HepG2 (cell line): ENCODE data around the gene SLC16A3.

Experiments used
- CHCHD3 ChIP-seq: sonication (generic); formaldehyde crosslinking; IDR thresholded peaks from 2 replicates; pipeline ENCODE4 v1.8.0; 2022; ENCODE audit warnings: mild to moderate bottlenecking, missing genetic modification reagents, moderate library complexity
- CHD2 ChIP-seq: IDR thresholded peaks from 2 replicates; pipeline ENCODE4 v1.6.1; 2011; ENCODE audit warnings: low read depth, low read length, improper control_type of control experiment
- CTCF ChIP-seq: sonication (generic); formaldehyde crosslinking; IDR thresholded peaks from 2 replicates; pipeline ENCODE4 v1.5.0; 2020; ENCODE audit warnings: mild to moderate bottlenecking, missing genetic modification reagents, moderate library complexity
- EZH2 ChIP-seq: conservative IDR thresholded peaks from 2 replicates; pipeline ENCODE4 v1.6.1; 2012; ENCODE audit warnings: mild to moderate bottlenecking, low read depth, low read length, moderate library complexity
- MEF2D ChIP-seq: sonication (generic); formaldehyde crosslinking; IDR thresholded peaks from 2 replicates; pipeline ENCODE4 v1.5.1; 2020; ENCODE audit warnings: mild to moderate bottlenecking, missing genetic modification reagents
- MTA1 ChIP-seq: sonication (generic); formaldehyde crosslinking; IDR thresholded peaks from 2 replicates; pipeline ENCODE4 v1.4.0; 2020; ENCODE audit warnings: missing genetic modification reagents, mild to moderate bottlenecking, borderline replicate concordance
- PATZ1 ChIP-seq: sonication (generic); formaldehyde crosslinking; IDR thresholded peaks from 2 replicates; pipeline ENCODE4 v1.4.0; 2020; ENCODE audit warnings: missing genetic modification reagents
- POLR2A ChIP-seq, 2 experiments: IDR thresholded peaks; 2 replicates each; pipeline ENCODE4 v1.6.1; 2011; ENCODE audit warnings: low read depth in 2 of 2, low read length in 2 of 2, mild to moderate bottlenecking in 1 of 2, moderate library complexity in 1 of 2; ENCODE audit not compliant: insufficient read depth in 1 of 2
- POLR2AphosphoS5 ChIP-seq: IDR thresholded peaks from 2 replicates; pipeline ENCODE4 v1.6.1; 2012; ENCODE audit warnings: low read depth, low read length
- RELA ChIP-seq: sonication (generic); formaldehyde crosslinking; IDR thresholded peaks from 2 replicates; pipeline ENCODE4 v1.4.0; 2020; ENCODE audit warnings: missing genetic modification reagents
- RORA ChIP-seq: sonication (generic); formaldehyde crosslinking; IDR thresholded peaks from 2 replicates; pipeline ENCODE4 v1.5.0; 2020; ENCODE audit warnings: mild to moderate bottlenecking, missing genetic modification reagents, moderate library complexity
- ZFP41 ChIP-seq: sonication (generic); formaldehyde crosslinking; IDR thresholded peaks from 2 replicates; pipeline ENCODE4 v1.4.0; 2020; ENCODE audit warnings: mild to moderate bottlenecking, missing genetic modification reagents, borderline replicate concordance
- TF ChIP-seq, protein P1 (sequence below): sonication (generic); formaldehyde crosslinking; IDR thresholded peaks from 2 replicates; pipeline ENCODE4 v1.5.0; 2020; ENCODE audit warnings: missing genetic modification reagents

DNA sequence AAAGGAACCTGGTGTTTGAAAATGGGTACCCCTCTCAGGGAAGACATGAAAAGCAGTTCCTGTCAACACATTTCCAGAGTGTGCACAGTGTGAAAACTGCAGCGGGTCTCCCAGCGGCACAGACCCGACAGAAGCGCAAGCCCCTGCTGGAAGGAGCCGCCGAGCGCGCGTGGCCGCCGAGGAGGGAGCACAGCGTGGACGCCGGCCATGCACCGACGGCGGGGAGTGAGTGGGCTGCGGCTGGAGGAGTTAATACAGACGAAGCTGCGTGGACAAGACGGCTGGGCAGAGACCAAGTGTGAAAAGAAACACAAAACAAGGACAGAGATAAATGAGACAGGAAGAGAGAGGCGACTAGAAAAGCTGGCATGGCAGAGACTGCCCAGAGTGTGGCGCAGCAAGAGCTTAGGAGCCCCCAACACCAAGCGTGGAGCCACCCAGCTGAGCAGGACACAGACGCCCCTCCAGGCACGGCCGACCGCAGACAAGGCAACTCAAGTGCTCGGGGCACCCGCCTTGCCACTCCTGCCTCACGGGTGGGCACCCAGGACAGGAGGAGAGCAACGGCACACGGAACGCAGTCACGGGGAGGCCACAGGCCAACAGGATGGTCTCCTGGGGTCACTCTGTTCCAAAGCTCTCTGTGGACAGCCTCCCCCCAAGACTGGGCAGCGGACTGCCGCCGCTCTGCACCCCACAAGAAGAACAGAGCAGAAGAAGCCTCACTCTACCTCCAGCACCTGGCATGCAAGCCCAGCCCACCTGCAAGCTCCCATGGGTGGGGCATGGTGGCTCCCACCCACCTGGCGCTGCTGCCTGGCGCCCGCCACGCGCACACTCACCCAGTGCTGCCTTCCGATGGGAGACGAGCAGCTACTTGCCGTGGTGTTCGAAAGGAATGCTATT lies 16.5 kb downstream of the SLC16A3 start:
- TF ChIP-seq CTCF, result no peak
- TF ChIP-seq CHD2, result no peak; the same call in 1 of the 2 replicates
- no peak for TF ChIP-seq EZH2
- TF ChIP-seq POLR2AphosphoS5, result no peak
- TF ChIP-seq MTA1, result no peak
- 0 out of 2 replicates have a peak, but pooled peaks have one; percentile 12 for TF ChIP-seq CHCHD3 (CRISPR knock-in tag)
- TF ChIP-seq MEF2D (CRISPR knock-in tag), result no peak
- no peak for TF ChIP-seq RELA (CRISPR knock-in tag)
- TF ChIP-seq, protein P1, sequence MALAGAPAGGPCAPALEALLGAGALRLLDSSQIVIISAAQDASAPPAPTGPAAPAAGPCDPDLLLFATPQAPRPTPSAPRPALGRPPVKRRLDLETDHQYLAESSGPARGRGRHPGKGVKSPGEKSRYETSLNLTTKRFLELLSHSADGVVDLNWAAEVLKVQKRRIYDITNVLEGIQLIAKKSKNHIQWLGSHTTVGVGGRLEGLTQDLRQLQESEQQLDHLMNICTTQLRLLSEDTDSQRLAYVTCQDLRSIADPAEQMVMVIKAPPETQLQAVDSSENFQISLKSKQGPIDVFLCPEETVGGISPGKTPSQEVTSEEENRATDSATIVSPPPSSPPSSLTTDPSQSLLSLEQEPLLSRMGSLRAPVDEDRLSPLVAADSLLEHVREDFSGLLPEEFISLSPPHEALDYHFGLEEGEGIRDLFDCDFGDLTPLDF (CRISPR knock-in tag), result no peak
- no peak for TF ChIP-seq PATZ1
- TF ChIP-seq POLR2A (IDR thresholded peaks at IDR 0.05; ENCODE audit: insufficient read depth in 1 of 2, low read depth in 2 of 2, low read length in 2 of 2), result no peak; a peak in 1 of 4 replicates
- no peak for TF ChIP-seq RORA (CRISPR knock-in tag)
- no peak for TF ChIP-seq ZFP41 (CRISPR knock-in tag)
